ENCODE measurements around the gene HMGCLL1. TPM values are rescaled to one million over a fixed set of nuclear protein-coding genes. Genes with fewer than 3 reads are reported as not detected.

HMGCLL1 gene
- total RNA-seq, 6 donors from 2014 or later, result 0.98 to 4.3 (median 2.0) TPM

DNA sequence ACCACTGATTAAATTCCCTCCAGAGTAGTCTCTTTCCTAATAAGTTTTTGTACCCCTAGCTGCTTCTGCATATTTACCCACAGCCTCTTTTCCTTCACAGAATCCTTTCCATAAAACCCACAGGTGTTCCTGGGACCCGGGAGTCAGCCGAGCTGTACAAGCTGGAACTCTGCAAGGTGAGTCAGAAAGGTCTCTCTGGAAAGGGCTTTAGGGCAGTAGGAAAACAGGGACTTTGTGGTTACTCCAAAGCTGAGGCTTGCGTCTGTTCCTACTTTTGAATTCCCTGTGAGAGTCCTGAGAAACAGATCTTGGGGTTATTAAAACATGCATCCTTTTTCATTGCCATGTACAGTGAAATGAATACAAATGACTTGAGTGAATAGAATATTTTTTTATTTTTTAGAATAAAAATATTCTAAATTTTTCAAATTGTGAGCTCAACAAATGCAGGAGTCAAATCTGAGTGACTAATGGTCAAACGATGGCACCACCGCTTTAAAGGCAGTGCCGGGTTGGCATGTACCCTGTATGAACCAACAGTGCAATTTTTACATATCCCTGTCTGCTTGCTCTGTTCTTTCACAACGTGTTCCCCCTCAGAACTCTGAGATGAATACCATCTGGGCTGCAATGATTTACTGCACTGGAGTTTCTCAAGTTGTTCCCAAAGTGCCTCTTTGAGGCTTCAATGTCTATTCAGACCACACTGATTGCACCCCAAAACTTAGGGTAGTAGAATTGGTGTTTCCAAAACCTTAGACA is 173.3 kb downstream of the HMGCLL1 start:
- TF ChIP-seq EP300 (IDR thresholded peaks at IDR 0.05), result no peak
- TF ChIP-seq POLR2AphosphoS5 (IDR thresholded peaks at IDR 0.05), result no peak
- TF ChIP-seq, protein P1, sequence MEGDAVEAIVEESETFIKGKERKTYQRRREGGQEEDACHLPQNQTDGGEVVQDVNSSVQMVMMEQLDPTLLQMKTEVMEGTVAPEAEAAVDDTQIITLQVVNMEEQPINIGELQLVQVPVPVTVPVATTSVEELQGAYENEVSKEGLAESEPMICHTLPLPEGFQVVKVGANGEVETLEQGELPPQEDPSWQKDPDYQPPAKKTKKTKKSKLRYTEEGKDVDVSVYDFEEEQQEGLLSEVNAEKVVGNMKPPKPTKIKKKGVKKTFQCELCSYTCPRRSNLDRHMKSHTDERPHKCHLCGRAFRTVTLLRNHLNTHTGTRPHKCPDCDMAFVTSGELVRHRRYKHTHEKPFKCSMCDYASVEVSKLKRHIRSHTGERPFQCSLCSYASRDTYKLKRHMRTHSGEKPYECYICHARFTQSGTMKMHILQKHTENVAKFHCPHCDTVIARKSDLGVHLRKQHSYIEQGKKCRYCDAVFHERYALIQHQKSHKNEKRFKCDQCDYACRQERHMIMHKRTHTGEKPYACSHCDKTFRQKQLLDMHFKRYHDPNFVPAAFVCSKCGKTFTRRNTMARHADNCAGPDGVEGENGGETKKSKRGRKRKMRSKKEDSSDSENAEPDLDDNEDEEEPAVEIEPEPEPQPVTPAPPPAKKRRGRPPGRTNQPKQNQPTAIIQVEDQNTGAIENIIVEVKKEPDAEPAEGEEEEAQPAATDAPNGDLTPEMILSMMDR (IDR thresholded peaks at IDR 0.05), result no peak
- TF ChIP-seq POLR2A (IDR thresholded peaks at IDR 0.05), result no peak
- 70 to 74% methylated on average over 7 of the region's 7 CpGs for WGBS, 2 donors
- H3K27ac ChIP-seq, result no peak overlapping the region
- ATAC-seq (ENCODE audit: low FRiP score in 2 of 2) (no peak), DNase-seq (no peak)
- H3K4me1 ChIP-seq, result no peaks in the 10 kb centered on the region
- H3K36me3 ChIP-seq, result no peaks in the 10 kb centered on the region
- no peaks in the 10 kb centered on the region for H3K27me3 ChIP-seq
- no peaks in the 10 kb centered on the region for H3K9me3 ChIP-seq
- no peak overlapping the region for H3K4me3 ChIP-seq

DNA sequence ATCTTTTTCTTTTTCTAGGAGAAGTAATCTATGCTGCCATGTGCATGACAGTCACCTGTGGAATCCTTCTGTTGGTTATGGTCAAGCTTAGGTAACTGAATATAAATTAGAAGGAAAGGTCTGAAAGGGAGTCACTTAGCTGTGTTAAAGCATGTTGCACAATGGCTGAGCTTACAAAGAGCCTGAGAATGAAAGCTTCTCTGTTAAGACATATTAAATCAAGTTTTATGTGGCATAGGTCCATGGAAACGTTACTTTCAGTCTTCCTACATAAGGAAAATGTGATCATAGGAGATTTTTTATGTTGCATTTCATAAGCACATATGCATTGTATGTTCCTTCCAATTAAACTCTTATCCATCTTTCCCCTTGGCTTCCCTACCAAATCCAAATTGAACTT is 179.6 kb downstream of the HMGCLL1 start:
- no peak for TF ChIP-seq EP300 (IDR thresholded peaks at IDR 0.05)
- TF ChIP-seq POLR2A (IDR thresholded peaks at IDR 0.05), result no peak
- TF ChIP-seq, protein P1 (IDR thresholded peaks at IDR 0.05), result no peak
- TF ChIP-seq POLR2AphosphoS5 (IDR thresholded peaks at IDR 0.05), result no peak
- no peak for DNase-seq
- no peak for ATAC-seq (ENCODE audit: low FRiP score in 2 of 2)
- Histone ChIP-seq H3K27ac (no peak overlapping the region), H3K4me1 (no peaks in the 10 kb centered on the region), H3K4me3 (no peak overlapping the region), H3K9me3 (no peaks in the 10 kb centered on the region), H3K27me3 (no peaks in the 10 kb centered on the region), H3K36me3 (no peaks in the 10 kb centered on the region)
- WGBS, 2 donors, result 41 to 42% methylated on average over 1 of the region's 1 CpG

DNA sequence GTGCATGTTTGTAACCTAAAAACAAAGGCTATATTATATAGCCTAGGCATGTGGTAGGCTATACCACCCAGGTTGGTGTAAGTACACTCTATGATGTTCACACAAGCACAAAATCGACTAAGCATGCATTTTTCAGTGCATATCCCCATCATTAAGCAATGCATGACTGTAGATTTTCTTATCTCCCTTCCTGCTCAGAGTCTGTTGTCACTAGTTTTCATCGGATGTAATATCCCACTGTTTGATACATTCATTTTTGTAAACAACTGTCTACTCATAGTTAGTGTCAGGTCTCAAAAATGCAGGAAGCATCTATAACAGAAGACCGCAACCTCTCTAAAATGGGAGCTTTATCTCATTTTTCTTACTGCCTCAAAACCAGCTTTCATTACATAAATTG is 181.0 kb downstream of the HMGCLL1 start:
- Histone ChIP-seq H3K9me3 (no peaks in the 10 kb centered on the region), H3K27me3 (no peaks in the 10 kb centered on the region), H3K4me1 (no peaks in the 10 kb centered on the region), H3K4me3 (no peak overlapping the region), H3K36me3 (no peaks in the 10 kb centered on the region), H3K27ac (no peak overlapping the region)
- no peak for ATAC-seq (ENCODE audit: low FRiP score in 2 of 2)
- TF ChIP-seq POLR2A (IDR thresholded peaks at IDR 0.05) (no peak), EP300 (IDR thresholded peaks at IDR 0.05) (no peak), POLR2AphosphoS5 (IDR thresholded peaks at IDR 0.05) (no peak)
- TF ChIP-seq, protein P1 (IDR thresholded peaks at IDR 0.05), result no peak
- DNase-seq, result no peak
- whole genome bisulfite sequencing, 2 donors, result 49 to 57% methylated on average over 3 of the region's 3 CpGs

DNA sequence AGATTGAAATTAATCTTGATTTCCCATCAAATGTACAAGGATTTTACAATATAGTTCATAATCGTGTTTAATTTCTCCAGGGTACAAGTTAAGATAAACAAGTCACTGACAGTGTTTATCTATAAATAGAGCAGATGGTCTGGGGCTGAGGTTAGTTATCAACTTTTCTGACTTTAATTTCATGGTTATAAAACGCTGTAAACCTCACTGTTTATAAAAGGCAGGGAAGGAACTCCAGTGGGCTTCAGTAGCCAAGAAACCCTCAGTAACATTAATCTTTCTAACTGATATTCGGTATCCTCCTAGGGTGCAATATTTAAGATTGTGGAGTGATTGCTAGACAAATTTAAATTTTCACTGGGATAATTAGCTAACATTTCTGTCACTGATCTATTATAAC is 183.1 kb downstream of the HMGCLL1 start:
- Histone ChIP-seq H3K27ac (no peak overlapping the region), H3K9me3 (no peaks in the 10 kb centered on the region), H3K27me3 (no peaks in the 10 kb centered on the region), H3K36me3 (no peaks in the 10 kb centered on the region), H3K4me3 (no peak overlapping the region), H3K4me1 (no peaks in the 10 kb centered on the region)
- TF ChIP-seq POLR2A (IDR thresholded peaks at IDR 0.05) (no peak), POLR2AphosphoS5 (IDR thresholded peaks at IDR 0.05) (no peak), EP300 (IDR thresholded peaks at IDR 0.05) (no peak)
- TF ChIP-seq, protein P1 (IDR thresholded peaks at IDR 0.05), result no peak
- no peak for DNase-seq
- no peak for ATAC-seq (ENCODE audit: low FRiP score in 2 of 2)
- 48 to 50% methylated on average over 3 of the region's 3 CpGs for WGBS, 2 donors

DNA sequence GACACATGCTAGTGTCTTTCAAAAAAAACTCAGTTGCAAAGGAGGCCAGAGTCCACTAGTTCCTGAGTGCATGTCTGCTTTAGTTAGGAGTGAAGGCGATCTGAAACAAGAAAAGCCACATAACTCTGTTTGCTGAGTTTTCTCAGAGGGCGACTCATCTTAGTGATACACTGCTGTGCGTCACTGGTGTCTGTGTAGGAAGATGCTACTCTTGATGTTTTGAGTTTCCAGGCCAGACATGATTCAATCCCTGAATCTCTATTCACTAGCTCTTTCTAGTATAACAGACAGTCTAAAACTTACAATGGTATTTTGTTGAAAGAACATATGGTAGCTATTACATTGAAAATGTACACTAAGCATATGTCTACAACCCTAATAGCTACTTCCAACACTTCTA is 190.8 kb downstream of the HMGCLL1 start:
- H3K4me1 ChIP-seq, result no peaks in the 10 kb centered on the region
- TF ChIP-seq EP300 (IDR thresholded peaks at IDR 0.05) (no peak), POLR2A (IDR thresholded peaks at IDR 0.05) (no peak)
- WGBS, 2 donors, result 88 to 100% methylated on average over 3 of the region's 3 CpGs

More for the DNA sequence above, 190.8 kb downstream of the HMGCLL1 start:
- H3K36me3 ChIP-seq, result no peaks in the 10 kb centered on the region
- DNase-seq (no peak), ATAC-seq (ENCODE audit: low FRiP score in 2 of 2) (no peak)
- no peak overlapping the region for H3K27ac ChIP-seq
- no peak overlapping the region for H3K4me3 ChIP-seq
- no peaks in the 10 kb centered on the region for H3K9me3 ChIP-seq
- no peaks in the 10 kb centered on the region for H3K27me3 ChIP-seq
